ENCODE data around the gene SVOPL. TPM values are rescaled to one million over a fixed set of nuclear protein-coding genes. Genes with fewer than 3 reads are reported as not detected.

SVOPL gene
- total and polyA plus RNA-seq, 4 donors: 0.13 to 1.5 (median 0.39) TPM; not detected in 1

- no peak overlapping the region for H3K9ac ChIP-seq (ENCODE audit: insufficient read depth in 1 of 2, low read length in 2 of 2)
- 70 to 81% methylated on average over 5 of the region's 5 CpGs for WGBS, 2 donors
- DNase-seq: no peak
- H3K27ac ChIP-seq (ENCODE audit: low read depth in 1 of 2, low read length in 1 of 2): no peak overlapping the region
- no peaks in the 10 kb centered on the region for H3K9me3 ChIP-seq (ENCODE audit: control insufficient read depth in 4 of 4, insufficient read depth in 3 of 4, low read length in 3 of 4)
- peaks cover 0 to 3% (median 0%) of the 10 kb centered on the region in 5 donors for H3K4me1 ChIP-seq (ENCODE audit: control insufficient read depth in 5 of 5, insufficient read depth in 5 of 5, low read length in 5 of 5)
- no peak for TF ChIP-seq CTCF (IDR thresholded peaks at IDR 0.05; ENCODE audit: control extremely low read depth, extremely low read depth)
- ATAC-seq (ENCODE audit: insufficient read depth, low FRiP score): no peak
- no peaks in the 10 kb centered on the region for H3K27me3 ChIP-seq (ENCODE audit: control insufficient read depth in 3 of 3, insufficient read depth in 3 of 3, low read length in 2 of 3)
- H3K4me3 ChIP-seq: no peak overlapping the region
- no peaks in the 10 kb centered on the region for H3K36me3 ChIP-seq (ENCODE audit: control insufficient read depth in 4 of 4, insufficient read depth in 4 of 4, low read length in 4 of 4)
Measured at GRCh38 chr7:138741453-138741735, 40.2 kb upstream of the SVOPL start.

- DNase-seq (no peak), ATAC-seq (ENCODE audit: insufficient read depth, low FRiP score) (no peak)
- H3K9me3 ChIP-seq (ENCODE audit: control insufficient read depth in 4 of 4, insufficient read depth in 3 of 4, low read length in 3 of 4): no peaks in the 10 kb centered on the region
- no peak overlapping the region for H3K4me3 ChIP-seq
- H3K4me1 ChIP-seq (ENCODE audit: control insufficient read depth in 5 of 5, insufficient read depth in 5 of 5, low read length in 5 of 5): peaks cover 0 to 3% (median 0%) of the 10 kb centered on the region in 5 donors
- TF ChIP-seq CTCF (IDR thresholded peaks at IDR 0.05; ENCODE audit: control extremely low read depth, extremely low read depth): no peak
- no peak overlapping the region for H3K9ac ChIP-seq (ENCODE audit: insufficient read depth in 1 of 2, low read length in 2 of 2)
- no peak overlapping the region for H3K27ac ChIP-seq (ENCODE audit: low read depth in 1 of 2, low read length in 1 of 2)
- WGBS, 2 donors: 96% methylated on average over 1 of the region's 1 CpG
- H3K36me3 ChIP-seq (ENCODE audit: control insufficient read depth in 4 of 4, insufficient read depth in 4 of 4, low read length in 4 of 4): no peaks in the 10 kb centered on the region
- no peaks in the 10 kb centered on the region for H3K27me3 ChIP-seq (ENCODE audit: control insufficient read depth in 3 of 3, insufficient read depth in 3 of 3, low read length in 2 of 3)
Measured at GRCh38 chr7:138739859-138740258, 38.7 kb upstream of the SVOPL start.

GRCh38 chr7:138738551-138739335 lies 37.6 kb upstream of the SVOPL start:
- Histone ChIP-seq H3K9ac (ENCODE audit: insufficient read depth in 1 of 2, low read length in 2 of 2) (no peak overlapping the region), H3K9me3 (ENCODE audit: control insufficient read depth in 4 of 4, insufficient read depth in 3 of 4, low read length in 3 of 4) (no peaks in the 10 kb centered on the region), H3K27me3 (ENCODE audit: control insufficient read depth in 3 of 3, insufficient read depth in 3 of 3, low read length in 2 of 3) (no peaks in the 10 kb centered on the region), H3K4me1 (ENCODE audit: control insufficient read depth in 5 of 5, insufficient read depth in 5 of 5, low read length in 5 of 5) (peaks cover 0 to 3% (median 0%) of the 10 kb centered on the region in 5 donors), H3K36me3 (ENCODE audit: control insufficient read depth in 4 of 4, insufficient read depth in 4 of 4, low read length in 4 of 4) (no peaks in the 10 kb centered on the region), H3K27ac (ENCODE audit: low read depth in 1 of 2, low read length in 1 of 2) (no peak overlapping the region), H3K4me3 (no peak overlapping the region)
- 29% methylated on average over 14 of the region's 14 CpGs for WGBS, 2 donors
- DNase-seq (peak; percentile 88 to 94 (median 93)), ATAC-seq (ENCODE audit: insufficient read depth, low FRiP score) (peak; percentile 75)
- TF ChIP-seq CTCF (IDR thresholded peaks at IDR 0.05; ENCODE audit: control extremely low read depth, extremely low read depth): peak; percentile 93

- WGBS, 2 donors: 67% methylated on average over 3 of the region's 3 CpGs
- no peak overlapping the region for H3K9ac ChIP-seq (ENCODE audit: insufficient read depth in 1 of 2, low read length in 2 of 2)
- no peak for ATAC-seq (ENCODE audit: insufficient read depth, low FRiP score)
Measured at GRCh38 chr7:138738114-138738513, 37.0 kb upstream of the SVOPL start.

More at GRCh38 chr7:138738114-138738513, 37.0 kb upstream of the SVOPL start:
- H3K36me3 ChIP-seq (ENCODE audit: control insufficient read depth in 4 of 4, insufficient read depth in 4 of 4, low read length in 4 of 4): no peaks in the 10 kb centered on the region
- H3K4me3 ChIP-seq: no peak overlapping the region
- no peak for DNase-seq
- no peak for TF ChIP-seq CTCF (IDR thresholded peaks at IDR 0.05; ENCODE audit: control extremely low read depth, extremely low read depth)
- H3K27me3 ChIP-seq (ENCODE audit: control insufficient read depth in 3 of 3, insufficient read depth in 3 of 3, low read length in 2 of 3): no peaks in the 10 kb centered on the region
- H3K4me1 ChIP-seq (ENCODE audit: control insufficient read depth in 5 of 5, insufficient read depth in 5 of 5, low read length in 5 of 5): peaks cover 0 to 3% (median 0%) of the 10 kb centered on the region in 5 donors
- no peaks in the 10 kb centered on the region for H3K9me3 ChIP-seq (ENCODE audit: control insufficient read depth in 4 of 4, insufficient read depth in 3 of 4, low read length in 3 of 4)
- no peak overlapping the region for H3K27ac ChIP-seq (ENCODE audit: low read depth in 1 of 2, low read length in 1 of 2)

All from lung (tissue), 12 donors.